ENCODE measurements around the gene KIR2DL4.
"Not testable (repeated sequence)": the region's sequence is repeated elsewhere in the genome, so short reads cannot be mapped to it uniquely, and the experiment has no call there.

Gene KIR2DL4

DNA sequence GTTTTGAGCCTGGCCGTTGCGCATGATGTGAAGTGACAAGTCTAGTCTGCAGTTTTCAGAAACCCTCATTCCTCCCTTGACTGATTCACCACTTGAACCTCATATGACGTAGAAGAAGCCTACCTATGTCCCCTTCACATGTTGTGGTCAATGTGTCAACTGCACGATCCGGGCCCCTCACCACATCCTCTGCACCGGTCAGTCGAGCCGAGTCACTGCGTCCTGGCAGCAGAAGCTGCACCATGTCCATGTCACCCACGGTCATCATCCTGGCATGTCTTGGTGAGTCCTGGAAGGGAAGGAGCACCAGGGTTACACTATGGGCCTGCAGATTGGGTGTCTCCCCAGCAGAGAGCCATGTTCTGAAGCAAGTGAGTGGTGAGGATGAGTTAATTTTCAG, at the start of gene KIR2DL4:
Gene KIR2DL4, plus strand, starts transcription at position 201 of the 400 bp plus-strand sequence. Its CDS starts 42 bp downstream, at position 243.
- DNase-seq (ENCODE audit: low read depth, low spot score) = no peak

DNA sequence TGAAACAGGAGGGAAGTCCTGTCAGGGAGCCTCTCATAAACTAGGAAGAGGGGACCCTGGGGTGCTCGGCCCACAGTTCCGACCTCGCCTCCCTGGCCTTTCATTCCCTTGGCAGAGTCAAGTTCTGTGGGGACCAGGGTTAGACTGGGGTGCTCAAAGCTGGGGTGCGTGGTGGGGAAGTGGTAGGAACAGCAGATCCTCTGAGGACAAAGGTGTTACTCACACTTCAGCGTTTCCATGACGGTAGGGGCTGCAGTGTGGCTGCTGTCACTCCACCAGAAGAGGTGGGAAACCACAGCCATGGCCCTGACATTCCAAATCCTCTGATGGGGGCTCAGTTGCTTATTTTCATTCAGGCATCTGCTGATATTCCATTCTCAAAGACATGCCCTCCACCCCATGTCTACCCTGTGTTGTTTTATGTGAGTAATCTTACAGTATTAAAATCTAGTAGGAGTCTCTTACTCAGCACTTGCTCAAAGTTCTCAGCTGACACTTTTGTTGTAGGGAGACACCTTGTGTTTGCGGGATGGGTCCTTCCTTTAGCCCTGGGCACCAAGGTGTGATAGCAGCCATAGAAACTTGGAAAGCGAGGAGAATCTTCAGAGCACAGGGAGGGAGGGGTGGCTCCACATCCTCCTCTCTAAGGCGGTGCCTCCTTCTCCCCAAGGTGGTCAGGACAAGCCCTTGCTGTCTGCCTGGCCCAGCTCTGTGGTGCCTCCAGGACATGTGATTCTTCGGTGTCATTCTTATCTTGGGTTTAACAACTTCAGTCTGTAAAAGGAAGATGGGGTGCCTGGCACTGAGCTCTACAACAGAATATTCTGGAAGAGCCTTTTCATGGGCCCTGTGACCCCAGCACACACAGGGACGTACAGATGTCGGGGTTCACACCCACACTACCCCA, 47.0 kb upstream of the KIR2DL4 start:
- not testable (repeated sequence) for DNase-seq (ENCODE audit: low read depth, low spot score)

GRCh38 chr19:54758577-54758976, 44.8 kb upstream of the KIR2DL4 start:
- DNase-seq (ENCODE audit: low read depth, low spot score) = not testable (repeated sequence)

DNA sequence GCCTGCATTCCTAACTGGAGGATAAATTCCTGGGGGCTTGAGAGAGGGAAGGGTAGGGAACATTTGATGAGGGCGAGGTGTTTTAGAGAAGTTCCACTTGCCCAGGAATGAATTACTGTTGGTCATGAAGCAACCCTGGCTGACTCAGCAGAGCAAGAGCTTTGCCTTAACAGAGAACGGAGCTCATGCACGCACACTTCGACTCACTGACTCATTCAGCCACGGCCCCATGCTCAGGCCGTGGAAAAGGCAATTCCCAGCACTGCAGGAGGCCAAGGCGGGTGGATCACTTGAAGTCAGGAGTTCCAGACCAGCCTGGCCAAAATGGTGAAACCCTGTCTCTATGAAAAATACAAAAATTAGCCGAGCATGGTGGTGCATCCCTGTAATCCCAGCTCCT, 39.2 kb upstream of the KIR2DL4 start:
- not testable (repeated sequence) for DNase-seq (ENCODE audit: low read depth, low spot score)

DNA sequence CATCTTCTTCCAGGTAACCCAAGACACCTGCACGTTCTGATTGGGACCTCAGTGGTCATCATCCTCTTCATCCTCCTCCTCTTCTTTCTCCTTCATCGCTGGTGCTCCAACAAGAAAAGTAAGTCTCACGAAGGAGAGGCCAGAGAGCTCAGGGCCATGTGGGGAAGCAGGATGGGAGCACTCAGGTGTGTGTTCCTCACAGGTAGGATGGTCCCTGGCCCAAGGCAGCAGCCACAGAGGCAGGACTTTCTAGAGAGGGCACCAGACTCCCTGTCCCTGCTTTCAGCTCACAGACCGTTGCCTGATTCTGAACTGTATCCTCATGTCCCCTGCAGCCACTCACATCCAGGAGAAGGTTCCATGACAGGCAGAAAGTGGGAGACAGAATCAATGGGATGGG, 36.9 kb upstream of the KIR2DL4 start:
- not testable (repeated sequence) for DNase-seq (ENCODE audit: low read depth, low spot score)

GRCh38 chr19:54769646-54770045, 33.8 kb upstream of the KIR2DL4 start, which contains the start of gene KIR2DL1:
KIR2DL1 (plus strand) TSS chr19:54769793; CDS start chr19:54769851, 58 bp downstream.
- DNase-seq (ENCODE audit: low read depth, low spot score) = not testable (repeated sequence)

GRCh38 chr19:54770511-54770910, 32.9 kb upstream of the KIR2DL4 start:
- DNase-seq (ENCODE audit: low read depth, low spot score) = not testable (repeated sequence)

DNA sequence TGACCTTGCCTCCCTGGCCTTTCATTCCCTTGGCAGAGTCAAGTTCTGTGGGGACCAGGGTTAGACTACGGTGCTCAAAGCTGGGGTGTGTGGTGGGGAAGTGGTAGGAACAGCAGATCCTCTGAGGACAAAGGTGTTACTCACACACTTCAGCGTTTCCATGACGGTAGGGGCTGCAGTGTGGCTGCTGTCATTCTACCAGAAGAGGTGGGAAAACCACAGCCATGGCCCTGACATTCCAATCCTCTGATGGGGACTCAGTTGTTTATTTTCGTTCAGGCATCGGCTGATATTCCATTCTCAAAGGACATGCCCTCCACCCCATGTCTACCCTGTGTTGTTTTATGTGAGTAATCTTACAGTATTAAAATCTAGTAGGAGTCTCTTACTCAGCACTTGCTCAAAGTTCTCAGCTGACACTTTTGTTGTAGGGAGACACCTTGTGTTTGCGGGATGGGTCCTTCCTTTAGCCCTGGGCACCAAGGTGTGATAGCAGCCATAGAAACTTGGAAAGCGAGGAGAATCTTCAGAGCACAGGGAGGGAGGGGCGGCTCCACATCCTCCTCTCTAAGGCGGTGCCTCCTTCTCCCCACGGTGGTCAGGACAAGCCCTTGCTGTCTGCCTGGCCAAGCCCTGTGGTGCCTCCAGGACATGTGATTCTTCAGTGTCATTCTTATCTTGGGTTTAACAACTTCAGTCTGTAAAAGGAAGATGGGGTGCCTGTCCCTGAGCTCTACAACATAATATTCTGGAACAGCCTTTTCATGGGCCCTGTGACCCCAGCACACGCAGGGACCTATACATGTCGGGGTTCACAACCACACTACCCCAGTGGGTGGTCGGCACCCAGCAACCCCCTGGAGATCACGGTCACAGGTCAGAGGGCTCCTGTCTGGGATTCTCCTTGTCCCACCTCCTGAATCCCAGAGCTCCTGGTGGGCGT, 32.1 kb upstream of the KIR2DL4 start:
- not testable (repeated sequence) for DNase-seq (ENCODE audit: low read depth, low spot score)

DNA sequence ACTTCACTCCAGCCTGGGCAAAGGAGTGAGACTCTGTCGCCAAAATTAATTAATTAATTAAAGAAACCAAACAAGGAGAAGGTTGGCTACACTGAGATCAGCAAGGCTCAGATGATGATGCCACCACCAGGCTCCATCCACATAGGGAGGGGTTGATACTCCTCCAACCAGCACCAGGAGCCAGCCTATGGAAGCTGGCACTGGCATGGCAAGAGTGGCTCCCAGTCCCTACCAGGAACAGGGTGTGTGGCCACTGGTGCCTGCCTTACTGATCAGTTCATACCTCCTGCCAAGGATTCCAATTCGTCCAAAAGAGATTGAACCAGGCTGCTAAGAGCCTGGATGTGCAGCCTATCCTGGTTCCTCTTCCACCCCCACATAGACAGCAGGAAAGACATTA, 30.7 kb upstream of the KIR2DL4 start:
- not testable (repeated sequence) for DNase-seq (ENCODE audit: low read depth, low spot score)

DNA sequence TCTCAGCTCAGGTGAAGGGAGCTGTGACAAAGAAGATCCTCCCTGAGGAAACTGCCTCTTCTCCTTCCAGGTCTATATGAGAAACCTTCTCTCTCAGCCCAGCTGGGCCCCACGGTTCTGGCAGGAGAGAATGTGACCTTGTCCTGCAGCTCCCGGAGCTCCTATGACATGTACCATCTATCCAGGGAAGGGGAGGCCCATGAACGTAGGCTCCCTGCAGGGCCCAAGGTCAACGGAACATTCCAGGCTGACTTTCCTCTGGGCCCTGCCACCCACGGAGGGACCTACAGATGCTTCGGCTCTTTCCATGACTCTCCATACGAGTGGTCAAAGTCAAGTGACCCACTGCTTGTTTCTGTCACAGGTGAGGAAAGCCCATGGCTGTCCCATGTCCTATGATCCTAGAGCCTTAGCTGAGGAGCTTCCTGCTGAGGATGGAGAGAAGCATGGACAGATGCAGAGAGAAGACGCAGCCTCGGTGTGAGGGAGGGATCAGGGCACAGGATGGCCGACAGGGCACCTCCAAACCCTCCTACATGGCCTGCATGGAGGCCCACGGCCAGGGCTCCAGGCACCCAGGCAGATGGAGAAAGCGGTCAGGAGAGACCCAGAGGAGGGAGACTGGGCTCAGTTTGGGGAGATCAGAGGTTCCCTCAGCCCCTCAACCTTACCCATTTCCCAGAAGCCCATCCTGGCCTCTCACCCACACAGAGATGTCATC, 28.2 kb upstream of the KIR2DL4 start:
- not testable (repeated sequence) for DNase-seq (ENCODE audit: low read depth, low spot score)

GRCh38 chr19:54775830-54776229, 27.6 kb upstream of the KIR2DL4 start:
- DNase-seq (ENCODE audit: low read depth, low spot score) = not testable (repeated sequence)

GRCh38 chr19:54777851-54778250, 25.6 kb upstream of the KIR2DL4 start:
- not testable (repeated sequence) for DNase-seq (ENCODE audit: low read depth, low spot score)

DNA sequence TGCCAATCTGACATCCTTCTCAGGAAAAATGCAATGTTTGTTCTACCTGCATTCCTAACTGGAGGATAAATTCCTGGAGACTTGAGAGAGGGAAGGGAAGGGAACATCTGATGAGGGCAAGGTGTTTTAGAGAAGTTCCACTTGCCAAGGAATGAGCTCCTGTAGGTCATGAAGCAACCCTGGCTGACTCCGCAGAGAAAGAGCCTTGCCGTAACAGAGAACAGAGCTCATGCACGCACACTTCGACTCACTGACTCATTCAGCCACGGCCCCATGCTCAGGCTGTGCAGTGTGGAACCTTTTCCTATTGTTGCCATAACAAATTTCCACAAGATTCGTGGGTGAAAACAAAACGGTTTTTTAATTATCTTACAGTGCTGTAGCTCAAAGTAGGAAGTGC, 24.5 kb upstream of the KIR2DL4 start:
- DNase-seq (ENCODE audit: low read depth, low spot score) = not testable (repeated sequence)

DNA sequence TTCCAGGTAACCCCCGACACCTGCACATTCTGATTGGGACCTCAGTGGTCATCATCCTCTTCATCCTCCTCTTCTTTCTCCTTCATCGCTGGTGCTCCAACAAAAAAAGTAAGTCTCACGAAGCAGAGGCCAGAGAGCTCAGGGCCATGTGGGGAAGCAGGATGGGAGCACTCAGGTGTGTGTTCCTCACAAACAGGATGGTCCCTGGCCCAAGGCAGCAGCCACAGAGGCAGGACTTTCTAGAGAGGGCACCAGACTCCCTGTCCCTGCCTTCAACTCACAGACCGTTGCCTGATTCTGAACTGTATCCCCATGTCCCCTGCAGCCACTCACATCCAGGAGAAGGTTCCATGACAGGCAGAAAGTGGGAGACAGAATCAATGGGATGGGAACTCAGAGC, 20.5 kb upstream of the KIR2DL4 start:
- DNase-seq (ENCODE audit: low read depth, low spot score) = not testable (repeated sequence)

GRCh38 chr19:54786091-54786723, 17.2 kb upstream of the KIR2DL4 start:
- not testable (repeated sequence) for DNase-seq (ENCODE audit: low read depth, low spot score)

DNA sequence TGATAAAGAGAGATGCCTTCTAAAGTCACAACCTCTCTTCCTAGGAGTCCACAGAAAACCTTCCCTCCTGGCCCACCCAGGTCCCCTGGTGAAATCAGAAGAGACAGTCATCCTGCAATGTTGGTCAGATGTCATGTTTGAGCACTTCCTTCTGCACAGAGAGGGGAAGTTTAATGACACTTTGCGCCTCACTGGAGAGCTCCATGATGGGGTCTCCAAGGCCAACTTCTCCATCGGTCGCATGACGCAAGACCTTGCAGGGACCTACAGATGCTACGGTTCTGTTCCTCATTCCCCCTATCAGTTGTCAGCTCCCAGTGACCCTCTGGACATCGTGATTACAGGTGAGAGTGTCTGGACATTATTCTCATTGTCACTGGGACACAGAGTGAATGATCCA, 15.3 kb upstream of the KIR2DL4 start:
- DNase-seq (ENCODE audit: low read depth, low spot score) = not testable (repeated sequence)

DNA sequence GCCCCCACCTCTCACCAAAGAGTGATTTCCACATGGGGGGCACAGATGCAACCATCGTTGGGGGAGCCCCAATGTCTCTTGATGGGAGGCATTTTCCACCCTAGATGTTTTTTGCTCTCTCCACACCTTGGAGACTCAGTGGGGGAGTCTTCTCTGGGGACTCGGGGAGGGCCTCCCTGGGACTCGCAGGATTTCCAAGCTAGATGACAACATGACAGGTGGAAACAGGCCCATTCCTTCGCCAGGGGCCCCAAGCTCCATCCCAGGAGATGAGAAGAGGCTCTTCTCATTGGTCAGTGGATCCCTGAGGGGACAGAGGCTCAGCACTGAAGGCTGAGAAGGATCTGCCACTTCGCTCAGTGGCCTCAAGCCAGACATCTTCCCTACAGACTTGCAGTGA, 12.7 kb upstream of the KIR2DL4 start:
- DNase-seq (ENCODE audit: low read depth, low spot score) = no peak

DNA sequence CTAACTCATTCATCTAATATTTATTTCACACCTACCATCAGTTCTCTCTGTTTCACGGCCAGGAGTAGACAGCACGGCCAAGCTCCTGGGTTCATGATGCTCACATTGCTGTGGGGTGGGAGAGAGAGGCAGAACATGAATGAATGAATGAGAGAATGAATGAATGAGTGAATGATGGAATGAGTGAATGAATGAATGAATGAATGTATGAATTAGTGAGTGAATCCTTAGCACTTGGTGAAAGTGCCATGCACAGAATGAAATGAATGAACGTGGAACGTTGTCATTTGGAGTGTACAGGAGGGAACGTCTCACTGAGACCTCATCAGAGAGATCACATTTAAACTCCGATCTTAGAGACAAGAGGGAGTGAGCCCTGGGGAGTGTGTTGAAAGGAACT, 11.9 kb upstream of the KIR2DL4 start:
- no peak for DNase-seq (ENCODE audit: low read depth, low spot score)

GRCh38 chr19:54792814-54793213, 10.6 kb upstream of the KIR2DL4 start:
- no peak for DNase-seq (ENCODE audit: low read depth, low spot score)

DNA sequence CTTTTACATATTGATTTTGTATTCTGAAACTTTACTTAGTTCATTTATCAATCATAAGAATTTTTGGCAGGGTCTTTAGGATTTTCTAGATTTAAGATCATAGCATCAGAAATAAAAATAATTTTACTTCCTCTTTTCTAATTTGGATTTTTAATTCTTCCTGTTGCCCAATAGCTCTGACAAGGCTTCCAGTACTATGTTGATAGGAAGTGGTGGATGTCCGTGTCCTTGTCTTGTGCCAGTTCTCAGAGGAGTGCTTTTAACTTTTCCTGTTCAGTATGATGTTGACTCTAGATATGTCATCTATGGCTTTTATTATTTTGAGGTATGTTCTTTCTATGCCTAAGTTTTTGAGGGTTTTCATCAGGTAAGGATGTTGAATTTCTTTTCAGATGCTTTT, 7.7 kb upstream of the KIR2DL4 start:
- DNase-seq (ENCODE audit: low read depth, low spot score) = no peak

- no peak for DNase-seq (ENCODE audit: low read depth, low spot score)
These were observed 691 bp downstream of the KIR2DL4 start for GRCh38 chr19:54804101-54804500.

All from ELF-1 (cell line).